MM.1S (cell line): ENCODE data around the gene IGHMBP2.

Experiments
- EZH2 ChIP-seq: fragments of 300-600 bp; sonication (generic); optimal IDR thresholded peaks from 2 replicates; pipeline ENCODE3; 2017; ENCODE audit warnings: low read depth, mild to moderate bottlenecking, antibody characterized with exemption, low read length, mixed read lengths
- TF ChIP-seq, protein P1 (sequence below): fragments of 300-600 bp; sonication (generic); IDR thresholded peaks from 2 replicates; pipeline ENCODE4 v1.5.1; 2016; ENCODE audit warnings: antibody characterized with exemption, low read length, mixed read lengths

DNA sequence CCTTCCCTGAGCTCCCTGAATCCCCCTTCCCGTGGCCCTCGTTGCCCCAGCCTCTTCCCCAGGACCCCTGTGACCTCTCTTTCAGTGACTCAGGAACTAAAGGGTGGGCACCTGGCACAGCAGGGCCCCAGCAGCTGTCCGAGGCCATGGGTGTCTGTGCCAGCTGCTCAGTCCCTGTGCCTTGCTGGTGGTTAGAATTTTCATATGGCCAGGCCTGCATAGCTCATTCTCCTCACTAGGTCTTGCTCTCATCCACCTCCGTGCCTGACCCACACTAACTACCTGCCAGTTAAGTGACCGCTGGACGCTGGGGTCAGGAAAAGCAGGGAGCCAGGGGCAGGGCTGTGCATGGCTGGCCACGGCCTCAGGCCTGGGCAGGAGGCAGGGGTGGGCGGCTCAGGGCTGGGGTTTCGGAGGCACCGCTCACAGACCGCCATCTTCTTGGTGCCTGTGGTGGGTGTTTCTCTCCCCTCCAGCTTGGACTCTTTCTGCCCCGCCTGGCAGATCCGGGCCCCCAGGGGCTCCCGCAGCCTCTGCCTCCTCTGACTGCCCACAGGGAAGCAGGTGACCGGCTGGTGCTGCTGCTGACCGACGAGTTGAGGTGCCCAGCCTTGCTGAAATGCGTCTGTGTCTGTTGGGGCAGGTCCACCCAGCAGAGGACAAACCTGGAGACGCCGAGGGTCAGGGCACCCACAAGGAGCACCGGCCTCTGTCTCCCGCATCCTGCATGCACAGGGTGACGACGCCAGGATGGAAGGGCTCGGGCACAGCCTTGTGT, 56.8 kb downstream of the IGHMBP2 start:
- TF ChIP-seq, protein P1, sequence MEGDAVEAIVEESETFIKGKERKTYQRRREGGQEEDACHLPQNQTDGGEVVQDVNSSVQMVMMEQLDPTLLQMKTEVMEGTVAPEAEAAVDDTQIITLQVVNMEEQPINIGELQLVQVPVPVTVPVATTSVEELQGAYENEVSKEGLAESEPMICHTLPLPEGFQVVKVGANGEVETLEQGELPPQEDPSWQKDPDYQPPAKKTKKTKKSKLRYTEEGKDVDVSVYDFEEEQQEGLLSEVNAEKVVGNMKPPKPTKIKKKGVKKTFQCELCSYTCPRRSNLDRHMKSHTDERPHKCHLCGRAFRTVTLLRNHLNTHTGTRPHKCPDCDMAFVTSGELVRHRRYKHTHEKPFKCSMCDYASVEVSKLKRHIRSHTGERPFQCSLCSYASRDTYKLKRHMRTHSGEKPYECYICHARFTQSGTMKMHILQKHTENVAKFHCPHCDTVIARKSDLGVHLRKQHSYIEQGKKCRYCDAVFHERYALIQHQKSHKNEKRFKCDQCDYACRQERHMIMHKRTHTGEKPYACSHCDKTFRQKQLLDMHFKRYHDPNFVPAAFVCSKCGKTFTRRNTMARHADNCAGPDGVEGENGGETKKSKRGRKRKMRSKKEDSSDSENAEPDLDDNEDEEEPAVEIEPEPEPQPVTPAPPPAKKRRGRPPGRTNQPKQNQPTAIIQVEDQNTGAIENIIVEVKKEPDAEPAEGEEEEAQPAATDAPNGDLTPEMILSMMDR: no peak
- TF ChIP-seq EZH2: no peak
